SK-N-SH (cell line): ENCODE data around the gene RXFP3. TPM values are rescaled to one million over a fixed set of nuclear protein-coding genes. Genes with fewer than 3 reads are reported as not detected.
"Not testable (repeated sequence)": the region's sequence is repeated elsewhere in the genome, so short reads cannot be mapped to it uniquely, and the experiment has no call there.

ENCODE experiments used
- CTCF ChIA-PET: fragments of 300-600, 350-600 bp; formaldehyde crosslinking; extraction: SDS; loops from one replicate; lab custom pipeline; 2021; lab: Yijun Ruan, JAX
- POLR2A ChIA-PET: fragments of 350-600 bp; sonication (Branson Sonifier 250); formaldehyde crosslinking; extraction: SDS; loops from one replicate; lab custom pipeline; 2020; ENCODE audit warnings: antibody characterized with exemption, inconsistent platforms; lab: Yijun Ruan, JAX
- DNase-seq: peaks from one replicate; pipeline ENCODE4 v3.0.0; 2012
- H2AFZ ChIP-seq: fragments of 200-600 bp; sonication (generic); 2 replicates; pipeline ENCODE4 v1.8.1; 2016; ENCODE audit warnings: antibody characterized with exemption, mild to moderate bottlenecking, low read depth
- H3F3A ChIP-seq: fragments of 200-600 bp; sonication (generic); replicated peaks from 2 replicates; pipeline ENCODE3; 2016; ENCODE audit warnings: antibody characterized with exemption, mild to moderate bottlenecking; ENCODE audit not compliant: insufficient read depth
- H3K27ac ChIP-seq, 2 experiments: fragments of 200-500 bp in 1 of 2; fragments of 200-600 bp in 1 of 2; sonication (Bioruptor generic) in 1 of 2; sonication (generic), shearing (Covaris generic) in 1 of 2; 2 replicates each; pipeline versions ENCODE4 v1.5.1 to v1.6.1; 2014 to 2016; ENCODE audit warnings: low read depth in 2 of 2, inconsistent platforms in 1 of 2, low read length in 1 of 2, mild to moderate bottlenecking in 1 of 2, mixed read lengths in 1 of 2
- H3K27me3 ChIP-seq: fragments of 200-600 bp; sonication (generic), shearing (Covaris generic); 2 replicates; pipeline ENCODE4 v1.6.1; 2016; ENCODE audit warnings: mixed run types; ENCODE audit not compliant: insufficient read depth
- H3K36me3 ChIP-seq, 2 experiments: fragments of 200-500 bp in 1 of 2; fragments of 200-600 bp in 1 of 2; sonication (Bioruptor generic) in 1 of 2; sonication (generic) in 1 of 2; replicated peaks in 1 of 2; 2 replicates each; pipeline versions ENCODE3 to v1.5.1; 2014 to 2016; ENCODE audit warnings: low read length in 1 of 2, mild to moderate bottlenecking in 1 of 2; ENCODE audit not compliant: insufficient read depth in 2 of 2, control insufficient read depth in 1 of 2
- H3K4me1 ChIP-seq, 2 experiments: fragments of 200-500 bp in 1 of 2; fragments of 200-600 bp in 1 of 2; sonication (Bioruptor generic) in 1 of 2; sonication (generic), shearing (Covaris generic) in 1 of 2; 2 replicates each; pipeline versions ENCODE4 v1.5.1 to v1.6.1; 2014 to 2016; ENCODE audit warnings: low read depth in 1 of 2, low read length in 1 of 2, mixed run types in 1 of 2; ENCODE audit not compliant: insufficient read depth in 2 of 2, control insufficient read depth in 1 of 2
- H3K4me2 ChIP-seq: fragments of 200-600 bp; sonication (generic), shearing (Covaris generic); 2 replicates; pipeline ENCODE4 v1.6.1; 2017; ENCODE audit warnings: mixed run types
- H3K4me3 ChIP-seq, 2 experiments: fragments of 200-500 bp in 1 of 2; fragments of 200-600 bp in 1 of 2; sonication (Bioruptor generic) in 1 of 2; sonication (generic), shearing (Covaris generic) in 1 of 2; 2 replicates each; pipeline versions ENCODE4 v1.5.1 to v1.8.1; 2014 to 2016; ENCODE audit warnings: low read depth in 2 of 2, inconsistent platforms in 1 of 2, low read length in 1 of 2, mild to moderate bottlenecking in 1 of 2, mixed read lengths in 1 of 2, moderate library complexity in 1 of 2
- H3K79me2 ChIP-seq: fragments of 200-600 bp; sonication (generic); 2 replicates; pipeline ENCODE4 v1.8.1; 2017; ENCODE audit warnings: mild to moderate bottlenecking; ENCODE audit not compliant: insufficient read depth
- H3K9ac ChIP-seq: fragments of 200-600 bp; sonication (generic); 2 replicates; pipeline ENCODE4 v1.6.1; 2017; ENCODE audit warnings: mixed run types
- H3K9me2 ChIP-seq: fragments of 200-600 bp; sonication (generic); 2 replicates; pipeline ENCODE4 v1.6.1; 2017; ENCODE audit warnings: mixed run types
- H3K9me3 ChIP-seq: fragments of 200-600 bp; sonication (generic); 2 replicates; pipeline ENCODE4 v1.6.1; 2017; ENCODE audit warnings: mixed run types, mild to moderate bottlenecking, moderate library complexity
- H4K20me1 ChIP-seq: fragments of 200-600 bp; sonication (generic); 2 replicates; pipeline ENCODE4 v1.6.1; 2017; ENCODE audit warnings: mild to moderate bottlenecking, mixed run types; ENCODE audit not compliant: insufficient read depth
- CTCF ChIP-seq: fragments of 200-600 bp; sonication (generic); IDR thresholded peaks from 2 replicates; pipeline ENCODE4 v1.6.1; 2017; ENCODE audit warnings: antibody characterized with exemption, mild to moderate bottlenecking, moderate library complexity
- FOSL2 ChIP-seq: IDR thresholded peaks from 2 replicates; pipeline ENCODE4 v1.4.0; 2012; ENCODE audit warnings: low read depth, mild to moderate bottlenecking, moderate library complexity, borderline replicate concordance
- FOXM1 ChIP-seq: IDR thresholded peaks from 2 replicates; pipeline ENCODE4 v1.4.0; 2012; ENCODE audit warnings: low read depth, mild to moderate bottlenecking
- GABPA ChIP-seq: IDR thresholded peaks from 2 replicates; pipeline ENCODE4 v1.4.0; 2012; ENCODE audit warnings: low read depth, mild to moderate bottlenecking
- GATA2 ChIP-seq: sonication (generic); formaldehyde crosslinking; IDR thresholded peaks from 2 replicates; pipeline ENCODE4 v1.5.0; 2020; ENCODE audit warnings: mild to moderate bottlenecking, missing genetic modification reagents
- JUND ChIP-seq: IDR thresholded peaks from 2 replicates; pipeline ENCODE4 v1.4.0; 2012
- NFIC ChIP-seq: IDR thresholded peaks from 2 replicates; pipeline ENCODE4 v1.4.0; 2012; ENCODE audit warnings: borderline replicate concordance
- NRF1 ChIP-seq: IDR thresholded peaks from 2 replicates; pipeline ENCODE4 v1.6.1; 2012; ENCODE audit warnings: low read depth, mild to moderate bottlenecking, low read length
- RAD21 ChIP-seq: IDR thresholded peaks from 2 replicates; pipeline ENCODE4 v1.6.1; 2012; ENCODE audit warnings: mild to moderate bottlenecking, low read length
- RFX5 ChIP-seq: IDR thresholded peaks from 2 replicates; pipeline ENCODE4 v1.6.1; 2012; ENCODE audit warnings: mild to moderate bottlenecking, improper control_type of control experiment, low read length
- RXRA ChIP-seq: IDR thresholded peaks from 2 replicates; pipeline ENCODE4 v1.4.0; 2012; ENCODE audit warnings: low read depth, mild to moderate bottlenecking, borderline replicate concordance
- TAF1 ChIP-seq: IDR thresholded peaks from 2 replicates; pipeline ENCODE4 v1.6.1; 2012; ENCODE audit warnings: low read depth, mild to moderate bottlenecking, low read length, moderate library complexity, borderline replicate concordance
- YY1 ChIP-seq: IDR thresholded peaks from 2 replicates; pipeline ENCODE4 v1.4.0; 2012; ENCODE audit warnings: low read depth, mild to moderate bottlenecking
- ZBTB33 ChIP-seq: IDR thresholded peaks from 2 replicates; pipeline ENCODE4 v1.4.0; 2012; ENCODE audit warnings: low read depth, borderline replicate concordance
- WGBS: methylation state at CpG from one replicate; pipeline ENCODE4 v1.1.6; 2017; ENCODE audit warnings: low lambda C conversion rate; 5-methylcytosine and 5-hydroxymethylcytosine counted together
- polyA plus RNA-seq, 3 experiments: library from polyadenylated mRNA; depleted of rRNA; stranded (reverse); fragments of >200 nt; gene quantifications; 2 replicates each; pipeline ENCODE4 v1.2.3, GENCODE V29; 2012
- TF ChIP-seq, protein P1 (sequence below): IDR thresholded peaks from 2 replicates; pipeline ENCODE4 v1.4.0; 2012; ENCODE audit warnings: low read depth

Gene RXFP3
- polyA plus RNA-seq, 1 of the 3 experiments (the other 2 are of a cell fraction): not detected

GRCh38 chr5:33944543-33945132, 8.5 kb downstream of the RXFP3 start:
- Histone ChIP-seq H3K4me3 (no peak overlapping the region), H3K27ac (no peak overlapping the region), H3F3A (no peaks in the 10 kb centered on the region)
- CTCF ChIA-PET: interaction anchor here (6.7 kb wide), 1 partner anchor 10 kb away, joined by 38 read pairs; the partner anchor contains the start of gene RXFP3
- no peak for DNase-seq
- no peak for TF ChIP-seq TAF1
- TF ChIP-seq RFX5: no peak
- TF ChIP-seq ZBTB33: no peak
- TF ChIP-seq NFIC: no peak
- no peak for TF ChIP-seq FOSL2
- no peak for TF ChIP-seq RXRA
- no peak for TF ChIP-seq FOXM1
- TF ChIP-seq, protein P1, sequence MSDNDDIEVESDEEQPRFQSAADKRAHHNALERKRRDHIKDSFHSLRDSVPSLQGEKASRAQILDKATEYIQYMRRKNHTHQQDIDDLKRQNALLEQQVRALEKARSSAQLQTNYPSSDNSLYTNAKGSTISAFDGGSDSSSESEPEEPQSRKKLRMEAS: no peak
- TF ChIP-seq, all 33 proteins: peak for 0
- peaks cover 19% of the 10 kb centered on the region; the same call in 1 of the 2 replicates for H3K27me3 ChIP-seq
- no peak overlapping the region for H2AFZ ChIP-seq
- H4K20me1 ChIP-seq: no peaks in the 10 kb centered on the region
- no peaks in the 10 kb centered on the region for H3K4me1 ChIP-seq
- H3K4me2 ChIP-seq: no peak overlapping the region
- no peaks in the 10 kb centered on the region for H3K9me2 ChIP-seq
- no peaks in the 10 kb centered on the region for H3K36me3 ChIP-seq
- WGBS: 30% methylated on average over 3 of the region's 12 CpGs
- no peak overlapping the region for H3K9ac ChIP-seq
- POLR2A ChIA-PET: no interaction called here
- H3K9me3 ChIP-seq: no peaks in the 10 kb centered on the region
- no peaks in the 10 kb centered on the region for H3K79me2 ChIP-seq

DNA sequence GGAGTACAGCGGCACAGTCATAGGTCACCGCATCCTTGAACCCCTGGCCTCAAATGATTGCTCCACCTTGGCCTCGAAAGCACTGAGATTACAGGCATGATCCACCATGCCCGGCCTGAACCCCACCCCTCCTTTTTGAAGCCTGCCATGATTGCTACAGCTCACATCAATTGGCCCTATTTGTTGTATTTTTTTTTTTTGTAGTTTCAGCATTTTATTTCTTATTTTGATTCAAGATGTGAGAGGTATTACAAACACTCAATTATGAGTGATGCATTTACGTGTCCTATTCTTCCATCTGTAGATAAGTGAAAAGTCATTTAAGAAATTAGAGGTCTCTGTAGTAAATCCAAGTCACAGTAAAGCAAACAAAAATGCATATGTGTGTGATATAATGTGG, 16.0 kb downstream of the RXFP3 start:
- H3K79me2 ChIP-seq, H3K4me3 ChIP-seq, H3K27me3 ChIP-seq, H2AFZ ChIP-seq, H3K4me2 ChIP-seq, H3K9me3 ChIP-seq, H4K20me1 ChIP-seq, H3K9me2 ChIP-seq, H3K36me3 ChIP-seq, H3K27ac ChIP-seq, DNase-seq, H3K9ac ChIP-seq, H3F3A ChIP-seq, H3K4me1 ChIP-seq, POLR2A ChIA-PET: not testable (repeated sequence)
- CTCF ChIA-PET: interaction anchor here (3.7 kb wide), 1 partner anchor 17 kb away, joined by 15 read pairs; the partner anchor contains the start of gene RXFP3
- WGBS: 47% methylated on average over 5 of the region's 5 CpGs

- Histone ChIP-seq H3K9me2 (no peaks in the 10 kb centered on the region), H3F3A (no peaks in the 10 kb centered on the region), H3K9me3 (no peaks in the 10 kb centered on the region), H2AFZ (no peak overlapping the region), H3K27me3 (no peaks in the 10 kb centered on the region; the same call in 1 of the 2 replicates), H3K4me3 (no peak overlapping the region), H3K27ac (no peak overlapping the region), H3K4me2 (no peak overlapping the region), H3K79me2 (no peaks in the 10 kb centered on the region), H4K20me1 (no peaks in the 10 kb centered on the region), H3K36me3 (no peaks in the 10 kb centered on the region), H3K9ac (no peak overlapping the region), H3K4me1 (no peaks in the 10 kb centered on the region)
- ChIA-PET POLR2A (no interaction called here), CTCF (interaction anchor here (2.3 kb wide), 1 partner anchor 21 kb away, joined by 6 read pairs; the partner anchor contains the start of gene RXFP3)
- no peak for DNase-seq
- 23% methylated on average over 2 of the region's 2 CpGs for WGBS
- TF ChIP-seq JUND (no peak), CTCF (no peak), NRF1 (no peak), ZBTB33 (no peak), FOSL2 (no peak), GABPA (no peak), YY1 (no peak), RFX5 (no peak), GATA2 (CRISPR knock-in tag) (no peak), FOXM1 (no peak), NFIC (no peak), RAD21 (no peak)
Measured at GRCh38 chr5:33957577-33958150, 21.5 kb downstream of the RXFP3 start.
